K562 (cell line): Measurements from ENCODE around the gene TPI1. TPM values are rescaled to one million over a fixed set of nuclear protein-coding genes. Genes with fewer than 3 reads are reported as not detected.

Experiments used
- AFF1 ChIP-seq, 2 experiments: fragments of 450-650 bp; IDR thresholded peaks; 2 replicates each; pipeline ENCODE4 v1.6.1; 2018; ENCODE audit warnings: mild to moderate bottlenecking in 2 of 2, low read depth in 1 of 2; ENCODE audit not compliant: partially characterized antibody in 2 of 2
- ARID4B ChIP-seq: sonication (generic); formaldehyde crosslinking; IDR thresholded peaks from 2 replicates; pipeline ENCODE4 v1.8.0; 2022; ENCODE audit warnings: mild to moderate bottlenecking, missing genetic modification reagents
- BCLAF1 ChIP-seq, 2 experiments: fragments of 450-650 bp in 1 of 2; IDR thresholded peaks; 2 replicates each; pipeline ENCODE4 v1.6.1; 2011 to 2017; ENCODE audit warnings: low read depth in 2 of 2, antibody characterized with exemption in 1 of 2, borderline replicate concordance in 1 of 2, low read length in 1 of 2, mild to moderate bottlenecking in 1 of 2, mixed read lengths in 1 of 2; ENCODE audit not compliant: control insufficient read depth in 1 of 2
- CBX8 ChIP-seq: fragments of 200-600 bp; sonication (generic); IDR thresholded peaks from 2 replicates; pipeline ENCODE4 v1.6.1; 2012; ENCODE audit warnings: borderline replicate concordance, mixed run types, low read depth, mild to moderate bottlenecking, moderate library complexity, mixed read lengths, low read length, control low read depth, inconsistent platforms; ENCODE audit not compliant: poor library complexity, severe bottlenecking; ENCODE audit errors: extremely low read depth
- MAZ ChIP-seq, 2 experiments: fragments of 450-650 bp in 1 of 2; sonication (generic) in 1 of 2; formaldehyde crosslinking; IDR thresholded peaks in 1 of 2; conservative IDR thresholded peaks in 1 of 2; 2 replicates each; pipeline versions ENCODE4 v1.4.0 to v1.5.0; 2020; ENCODE audit warnings: mild to moderate bottlenecking in 1 of 2, missing genetic modification reagents in 1 of 2
- RBM25 ChIP-seq: fragments of 200-400 bp; formaldehyde crosslinking; IDR thresholded peaks from 2 replicates; pipeline ENCODE4 v1.6.1; 2018; ENCODE audit warnings: low read length, low read depth, moderate library complexity; ENCODE audit not compliant: severe bottlenecking
- TFE3 ChIP-seq: fragments of 450-650 bp; formaldehyde crosslinking; IDR thresholded peaks from 2 replicates; pipeline ENCODE4 v1.4.0; 2020; ENCODE audit warnings: mild to moderate bottlenecking, mixed read lengths
- ZNF175 ChIP-seq: fragments of 200-800 bp; sonication (Bioruptor generic); IDR thresholded peaks from 2 replicates; pipeline ENCODE4 v1.6.1; 2016; ENCODE audit warnings: low read depth, mild to moderate bottlenecking, missing genetic modification characterization, missing compliant biosample characterization
- polyA plus RNA-seq, 8 experiments: library from polyadenylated mRNA; depleted of rRNA in 4 of 8; stranded (reverse) in 5 of 8; unstranded in 3 of 8; fragments of >200 nt; fragmentation: Nextera tagmentation in 2 of 8; fragmentation: Illumina TruSeq in 1 of 8; extraction: Ambion mirVana in 2 of 8; extraction: Trizol in 1 of 8; gene quantifications; 2 replicates each; pipeline versions ENCODE4 v1.2.1 to v1.2.3, GENCODE V29; 2011 to 2014; ENCODE audit warnings: inconsistent platforms in 1 of 8, missing spikeins in 1 of 8
- total RNA-seq, 7 experiments: library from RNA; depleted of rRNA in 6 of 7; stranded (reverse); fragments of >200 nt in 6 of 7; fragmentation: Illumina TruSeq in 2 of 7; extraction: Trizol in 2 of 7; gene quantifications; 2 replicates each; pipeline versions ENCODE4 v1.2.1 to v1.2.3, GENCODE V29; 2011 to 2021; ENCODE audit warnings: low replicate concordance in 1 of 7

The TPI1 gene
- total and polyA plus RNA-seq, 9 of the 15 experiments (the other 6 are each of a cell fraction or from before 2014, with no cell fraction given), result 662 to 4,971 (median 892) TPM

- TF ChIP-seq TFE3 (CRISPR knock-in tag) (no peak), MAZ (CRISPR knock-in tag; conservative IDR thresholded peaks at IDR 0.05 in 1 of 2, IDR thresholded peaks at IDR 0.05 in 1 of 2) (peak; percentile 60 to 83; a peak in 3 of 4 replicates), RBM25 (no peak), CBX8 (no peak), ZNF175 (CRISPR knock-in tag) (no peak), AFF1 (IDR thresholded peaks at IDR 0.05; ENCODE audit: low read depth in 1 of 2, partially characterized antibody in 2 of 2) (no peak), ARID4B (CRISPR knock-in tag) (peak; percentile 93), BCLAF1 (IDR thresholded peaks at IDR 0.05; ENCODE audit: borderline replicate concordance in 1 of 2, control insufficient read depth in 1 of 2, low read depth in 2 of 2, low read length in 1 of 2) (no peak)
These were observed 5.0 kb downstream of the TPI1 start (continued) for GRCh38 chr12:6872073-6873048.
